ENCODE measurements around the gene ARHGAP24.

DNA sequence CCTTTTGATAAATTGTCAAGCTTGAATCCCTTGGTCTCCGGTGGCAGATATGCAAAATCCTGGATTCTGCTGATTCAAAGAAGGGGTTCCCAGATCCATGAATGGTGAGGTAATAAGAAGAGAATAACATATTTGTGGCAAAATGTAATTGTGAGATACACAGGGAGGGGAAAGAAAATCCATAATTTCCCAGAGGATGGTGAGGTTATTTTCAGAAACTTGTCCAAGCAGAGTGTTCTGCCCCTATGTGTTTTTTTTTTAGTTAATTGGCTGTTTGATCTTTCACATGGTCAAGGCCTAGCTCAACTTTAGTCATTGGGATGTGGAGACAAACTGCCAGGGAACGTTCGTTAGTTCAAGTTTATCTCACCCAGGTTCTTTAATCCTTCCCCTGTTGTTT lies 476.1 kb downstream of the ARHGAP24 start:
- TF ChIP-seq, protein P1, sequence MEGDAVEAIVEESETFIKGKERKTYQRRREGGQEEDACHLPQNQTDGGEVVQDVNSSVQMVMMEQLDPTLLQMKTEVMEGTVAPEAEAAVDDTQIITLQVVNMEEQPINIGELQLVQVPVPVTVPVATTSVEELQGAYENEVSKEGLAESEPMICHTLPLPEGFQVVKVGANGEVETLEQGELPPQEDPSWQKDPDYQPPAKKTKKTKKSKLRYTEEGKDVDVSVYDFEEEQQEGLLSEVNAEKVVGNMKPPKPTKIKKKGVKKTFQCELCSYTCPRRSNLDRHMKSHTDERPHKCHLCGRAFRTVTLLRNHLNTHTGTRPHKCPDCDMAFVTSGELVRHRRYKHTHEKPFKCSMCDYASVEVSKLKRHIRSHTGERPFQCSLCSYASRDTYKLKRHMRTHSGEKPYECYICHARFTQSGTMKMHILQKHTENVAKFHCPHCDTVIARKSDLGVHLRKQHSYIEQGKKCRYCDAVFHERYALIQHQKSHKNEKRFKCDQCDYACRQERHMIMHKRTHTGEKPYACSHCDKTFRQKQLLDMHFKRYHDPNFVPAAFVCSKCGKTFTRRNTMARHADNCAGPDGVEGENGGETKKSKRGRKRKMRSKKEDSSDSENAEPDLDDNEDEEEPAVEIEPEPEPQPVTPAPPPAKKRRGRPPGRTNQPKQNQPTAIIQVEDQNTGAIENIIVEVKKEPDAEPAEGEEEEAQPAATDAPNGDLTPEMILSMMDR (IDR thresholded peaks at IDR 0.05), result no peak
- TF ChIP-seq POLR2A (IDR thresholded peaks at IDR 0.05) (no peak), EP300 (IDR thresholded peaks at IDR 0.05) (no peak)
